ENCODE data around the gene IFT172.
"Not testable (repeated sequence)": the region's sequence is repeated elsewhere in the genome, so short reads cannot be mapped to it uniquely, and the experiment has no call there.

The IFT172 gene

DNA sequence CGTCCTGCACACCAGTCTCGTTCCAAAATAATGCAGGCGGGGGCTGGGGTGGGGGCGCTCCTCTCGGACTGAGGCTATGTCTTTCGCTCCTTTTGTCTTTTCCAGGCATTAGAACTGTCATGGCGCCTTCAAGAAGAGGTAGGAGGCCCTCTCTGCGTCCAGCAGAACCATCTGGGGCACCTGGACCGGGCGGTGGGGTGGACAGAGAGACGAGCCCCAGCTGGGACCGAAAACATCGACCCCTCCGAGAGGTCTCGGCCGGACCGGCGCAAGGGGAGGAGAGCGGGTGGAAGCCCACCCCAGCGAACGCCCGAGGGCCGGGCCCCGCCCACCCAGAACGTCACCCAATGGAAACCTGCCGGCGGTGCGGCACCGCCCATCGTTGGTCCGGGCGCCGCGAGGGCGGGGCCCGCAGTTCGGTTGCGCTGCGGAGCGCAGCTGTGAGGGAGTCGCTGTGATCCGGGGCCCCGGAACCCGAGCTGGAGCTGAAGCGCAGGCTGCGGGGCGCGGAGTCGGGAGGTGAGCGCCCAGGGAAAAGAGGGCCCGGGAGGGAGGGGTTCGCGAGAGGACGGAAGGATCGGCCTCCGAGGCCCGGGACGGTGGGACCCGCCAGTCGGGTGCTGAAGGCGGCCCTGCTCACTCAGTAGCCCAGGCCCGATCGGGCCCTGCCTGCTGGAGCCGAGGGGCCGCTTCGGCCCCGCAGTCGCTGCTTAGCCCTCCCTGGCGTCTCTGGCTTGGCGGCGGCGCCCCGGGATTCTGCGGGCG lies 61.1 kb downstream of the IFT172 start, which contains the start of gene NRBP1:
TSS of gene NRBP1 (plus strand) at position 419 of the 765 bp plus-strand sequence. CDS start 4,643 bp downstream, outside the sequence.
- DNase-seq (ENCODE audit: low spot score): peak; percentile 88

DNA sequence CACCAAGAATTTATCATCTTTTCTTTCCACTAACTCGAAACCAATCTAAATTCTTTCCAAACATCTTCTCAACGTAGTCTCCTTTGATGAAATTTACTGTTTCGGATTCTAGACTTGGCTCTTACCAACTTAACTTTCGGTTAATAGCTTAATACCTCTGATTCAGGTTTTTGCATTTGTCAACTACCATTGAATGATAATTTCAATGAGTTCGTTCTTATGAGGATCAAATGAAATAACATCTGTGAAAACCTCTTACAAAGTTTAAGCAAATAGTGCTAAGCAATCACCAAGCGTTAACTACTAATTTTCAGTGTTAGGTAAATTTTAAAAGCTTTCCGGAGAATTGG lies 61.7 kb downstream of the IFT172 start:
- no peak for DNase-seq (ENCODE audit: low spot score)

DNA sequence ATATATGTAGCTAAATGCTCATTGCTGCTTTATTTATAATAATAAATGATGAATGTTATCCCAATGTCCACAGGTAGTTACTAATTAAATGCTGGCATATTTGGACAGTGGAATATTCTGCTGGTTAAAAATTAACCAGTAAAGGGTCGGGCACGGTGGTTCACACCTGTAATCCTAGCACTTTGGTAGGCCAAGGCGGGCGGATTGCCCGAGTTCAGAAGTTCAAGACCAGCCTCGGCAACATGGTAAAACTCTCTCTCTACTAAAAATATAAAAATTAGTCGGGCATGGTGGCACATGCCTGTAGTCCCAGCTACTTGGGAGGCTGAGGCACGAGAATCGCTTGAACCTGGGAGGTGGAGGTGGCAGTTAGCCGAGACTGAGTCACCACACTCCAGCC lies 64.5 kb downstream of the IFT172 start:
- DNase-seq (ENCODE audit: low spot score): not testable (repeated sequence)

DNA sequence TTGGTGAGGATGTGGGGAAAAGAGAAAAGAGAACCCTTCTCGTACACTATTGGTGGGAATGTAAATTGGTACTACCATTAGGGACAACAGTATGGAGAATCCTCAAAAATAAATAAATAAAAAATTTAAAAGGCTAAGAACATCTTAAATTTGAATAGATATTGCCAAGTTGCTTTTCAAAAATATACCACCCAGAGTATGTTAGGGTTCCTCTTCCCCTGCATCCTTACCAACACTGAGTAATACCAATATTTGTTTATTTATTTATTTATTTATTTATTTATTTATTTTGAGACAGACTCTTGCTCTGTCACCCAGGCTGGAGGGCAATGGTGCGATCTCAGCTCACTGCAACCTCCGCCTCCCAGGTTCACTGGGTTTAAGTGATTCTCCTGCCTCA lies 66.6 kb downstream of the IFT172 start:
- no peak for DNase-seq (ENCODE audit: low spot score)

DNA sequence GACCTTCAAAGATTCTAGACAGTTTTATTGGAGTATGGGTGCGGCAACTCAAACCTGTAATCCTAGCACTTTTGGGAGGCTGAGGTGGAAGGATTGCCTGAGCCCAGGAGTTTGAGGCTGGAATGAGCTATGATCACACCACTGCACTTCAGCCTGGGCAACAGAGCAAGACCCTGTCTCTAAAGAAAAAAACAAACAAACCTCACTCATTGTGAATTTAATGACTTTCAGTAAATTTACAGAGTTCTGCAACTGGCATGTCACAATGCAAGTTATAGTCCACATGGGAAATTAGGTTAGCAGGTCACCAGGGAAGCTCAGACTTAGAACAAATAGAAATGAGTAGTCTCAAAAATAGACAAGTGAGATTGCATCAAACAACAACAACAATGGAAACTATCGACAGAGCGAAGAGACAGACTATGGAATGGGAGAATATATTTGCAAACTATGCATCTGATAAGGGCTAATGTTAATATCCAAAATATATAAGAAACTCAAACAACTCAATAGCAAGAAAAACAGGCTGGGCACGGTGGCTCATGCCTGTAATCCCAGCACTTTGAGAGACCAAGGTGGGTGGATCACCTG lies 67.8 kb downstream of the IFT172 start:
- DNase-seq (ENCODE audit: low spot score): no peak

DNA sequence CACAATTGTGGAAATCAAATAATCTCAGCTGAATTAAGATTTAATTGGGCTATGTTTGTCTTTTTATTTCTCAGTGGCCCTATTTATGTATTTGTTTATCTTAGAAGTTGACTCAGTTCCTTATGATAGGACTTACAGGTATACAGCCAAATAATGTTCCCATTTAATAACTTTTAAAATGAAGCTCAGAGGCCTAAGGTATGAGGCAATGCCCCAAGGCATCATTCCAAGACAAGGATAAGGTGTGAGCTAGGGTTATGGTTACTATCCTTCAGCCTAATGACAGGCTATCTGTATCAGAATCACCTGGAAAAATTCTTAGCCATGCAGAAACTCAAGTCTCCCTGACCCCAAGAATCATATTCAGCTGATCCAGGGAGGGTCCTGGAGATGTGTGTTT lies 68.5 kb downstream of the IFT172 start:
- DNase-seq (ENCODE audit: low spot score): no peak

DNA sequence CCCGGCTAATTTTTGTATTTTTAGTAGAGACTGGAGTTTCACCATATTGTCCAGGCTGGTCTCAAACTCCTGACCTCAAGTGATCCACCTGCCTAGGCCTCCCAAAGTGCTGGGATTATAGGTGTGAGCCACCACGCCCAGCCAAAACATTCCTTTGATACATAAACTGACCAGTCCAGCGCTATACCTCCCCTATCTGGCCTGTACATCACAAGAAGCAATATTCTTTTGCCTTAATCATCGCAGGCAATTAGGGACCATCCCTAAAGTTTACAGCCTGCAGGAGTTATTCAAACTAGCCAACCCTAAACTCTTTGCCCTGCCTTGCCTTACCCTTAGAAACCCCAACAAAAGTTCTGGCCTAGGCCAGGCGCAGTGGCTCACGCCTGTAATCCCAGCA lies 73.4 kb downstream of the IFT172 start:
- DNase-seq (ENCODE audit: low spot score): no peak

DNA sequence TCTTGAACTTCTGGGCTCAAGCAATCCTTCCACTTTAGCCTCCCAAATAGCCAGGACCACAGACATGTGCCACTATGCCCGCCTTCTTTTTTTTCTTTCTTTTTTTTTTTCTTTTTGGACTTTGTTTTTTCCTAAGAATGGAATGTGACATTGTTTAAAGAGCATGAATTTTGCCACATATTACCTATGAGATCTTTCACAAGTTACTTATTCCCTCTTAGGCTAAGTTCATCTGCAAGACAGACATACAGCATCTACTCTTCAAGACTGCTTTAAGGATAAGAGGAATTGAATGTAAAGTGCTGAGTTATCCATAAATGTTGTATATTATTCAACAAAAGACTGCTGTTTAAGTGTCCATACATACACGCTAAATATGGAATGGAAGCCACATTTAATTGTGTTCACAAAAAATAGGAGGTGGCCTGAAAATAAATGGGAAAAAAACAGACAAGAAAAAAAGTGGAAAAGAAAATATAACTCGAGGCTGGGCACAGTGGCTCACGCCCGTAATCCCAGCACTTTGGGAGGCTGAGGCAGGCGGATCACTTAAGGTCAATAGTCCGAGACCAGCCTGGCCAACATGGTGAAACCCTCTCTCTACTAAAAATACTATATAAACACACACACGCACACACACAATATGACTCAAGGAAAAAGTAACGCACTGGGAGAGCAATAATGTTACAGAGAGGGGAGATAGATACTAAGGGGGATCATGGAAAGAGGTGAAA lies 77.0 kb downstream of the IFT172 start:
- no peak for DNase-seq (ENCODE audit: low spot score)

DNA sequence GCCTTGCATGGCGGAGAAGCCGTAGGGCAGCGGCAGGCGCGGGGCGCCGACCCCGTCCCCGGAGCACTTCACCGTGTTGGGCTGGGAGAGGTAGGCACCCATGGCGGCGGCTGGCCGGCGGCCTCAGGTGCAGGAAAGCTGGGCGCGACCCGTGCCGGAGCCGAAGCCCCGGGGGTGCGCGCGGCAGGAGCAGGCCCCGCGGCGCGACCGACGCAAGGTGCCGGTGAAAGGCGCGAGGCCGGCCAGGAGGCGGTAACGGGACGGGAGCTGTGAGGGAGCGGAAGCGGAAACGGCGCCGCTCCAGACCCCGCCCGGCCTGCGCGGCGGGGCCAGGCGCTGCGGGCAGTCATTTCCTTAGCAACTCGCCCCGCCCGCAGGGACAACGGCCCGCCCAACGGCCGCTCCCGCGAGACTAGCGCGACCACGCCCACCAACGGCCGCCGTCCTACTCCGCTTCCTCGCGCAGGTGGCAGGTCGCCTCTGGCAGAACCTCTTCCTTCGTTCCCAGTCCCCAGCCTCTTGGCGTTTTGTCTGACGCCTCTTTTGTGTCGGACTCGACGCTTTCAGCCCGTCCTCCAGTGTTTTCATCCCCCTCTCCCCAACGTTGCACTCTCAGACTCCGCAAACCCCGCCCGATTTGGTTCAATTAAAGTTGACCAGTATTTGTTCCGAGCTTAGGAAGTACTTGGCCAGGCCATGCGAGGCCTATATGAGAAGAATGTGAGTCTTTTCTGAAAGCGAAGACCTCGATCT lies 80.0 kb downstream of the IFT172 start, which contains the start of gene PPM1G:
TSS of gene PPM1G (minus strand) at position 271 of the 753 bp plus-strand sequence. CDS start at position 102, 169 bp downstream.
- peak; percentile 94 for DNase-seq (ENCODE audit: low spot score)

DNA sequence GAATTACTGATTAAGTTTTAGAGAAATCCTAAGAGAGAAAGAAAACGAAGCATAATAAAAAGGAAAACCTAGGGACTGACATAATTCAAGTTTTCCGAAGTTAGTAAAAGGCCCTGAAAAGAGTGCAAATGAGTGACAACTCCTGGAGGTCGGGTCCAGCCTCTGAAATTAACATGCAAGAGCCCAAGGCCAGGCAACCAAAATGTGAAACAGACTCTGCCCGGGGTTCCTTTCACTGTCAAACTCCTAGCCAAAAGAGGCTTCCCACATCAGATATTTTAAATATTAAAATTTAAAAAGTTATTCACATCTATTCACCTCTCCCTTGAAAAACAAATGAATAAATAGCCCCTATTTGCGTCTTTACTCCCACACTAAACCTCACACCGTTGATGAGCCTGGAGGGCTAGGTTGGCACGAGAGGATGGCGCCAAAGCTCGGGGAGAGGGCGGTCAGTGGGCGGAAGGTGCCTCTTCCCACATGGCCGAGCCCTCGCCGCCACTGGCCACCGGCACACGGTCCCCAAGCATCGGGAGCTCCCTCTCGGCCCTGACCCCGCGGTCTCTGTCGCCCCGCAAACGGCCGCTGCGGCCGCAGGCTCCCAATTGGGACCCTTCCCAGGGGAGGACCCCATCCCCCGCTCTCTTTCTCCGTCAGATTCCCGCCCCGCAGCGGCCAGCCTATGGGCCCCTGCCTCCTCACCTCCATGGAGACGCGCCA lies 80.8 kb downstream of the IFT172 start:
- DNase-seq (ENCODE audit: low spot score): no peak

DNA sequence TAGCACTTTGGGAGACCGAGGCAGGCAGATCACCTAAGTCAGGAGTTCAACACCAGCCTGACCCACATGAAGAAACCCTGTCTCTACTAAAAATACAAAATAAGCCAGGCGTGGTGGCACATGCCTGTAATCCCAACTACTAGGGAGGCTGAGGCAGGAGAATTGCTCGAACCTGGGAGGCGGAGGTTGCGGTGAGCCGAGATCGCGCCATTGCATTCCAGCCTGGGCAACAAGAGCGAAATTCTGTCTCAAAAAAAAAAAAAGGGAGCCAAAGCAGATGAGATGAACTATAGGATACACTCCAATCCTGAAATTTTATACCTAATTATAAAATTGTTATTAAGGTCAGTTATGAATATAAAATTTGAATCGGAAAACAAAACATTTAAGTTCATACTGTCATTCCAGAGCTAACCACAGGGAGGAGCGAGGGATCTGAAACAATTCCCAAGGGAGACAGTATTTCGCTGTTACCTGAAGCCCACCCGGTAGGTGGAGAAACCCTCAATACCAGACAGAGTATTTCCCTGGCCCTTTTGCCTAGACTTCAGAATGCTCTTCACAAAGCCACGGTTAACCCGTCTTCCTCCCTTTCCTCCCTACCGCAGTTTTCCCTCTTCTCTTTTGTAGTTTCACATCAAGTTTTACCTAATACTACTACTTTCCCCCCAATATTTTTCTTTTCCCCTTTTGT lies 81.6 kb downstream of the IFT172 start:
- DNase-seq (ENCODE audit: low spot score): no peak

DNA sequence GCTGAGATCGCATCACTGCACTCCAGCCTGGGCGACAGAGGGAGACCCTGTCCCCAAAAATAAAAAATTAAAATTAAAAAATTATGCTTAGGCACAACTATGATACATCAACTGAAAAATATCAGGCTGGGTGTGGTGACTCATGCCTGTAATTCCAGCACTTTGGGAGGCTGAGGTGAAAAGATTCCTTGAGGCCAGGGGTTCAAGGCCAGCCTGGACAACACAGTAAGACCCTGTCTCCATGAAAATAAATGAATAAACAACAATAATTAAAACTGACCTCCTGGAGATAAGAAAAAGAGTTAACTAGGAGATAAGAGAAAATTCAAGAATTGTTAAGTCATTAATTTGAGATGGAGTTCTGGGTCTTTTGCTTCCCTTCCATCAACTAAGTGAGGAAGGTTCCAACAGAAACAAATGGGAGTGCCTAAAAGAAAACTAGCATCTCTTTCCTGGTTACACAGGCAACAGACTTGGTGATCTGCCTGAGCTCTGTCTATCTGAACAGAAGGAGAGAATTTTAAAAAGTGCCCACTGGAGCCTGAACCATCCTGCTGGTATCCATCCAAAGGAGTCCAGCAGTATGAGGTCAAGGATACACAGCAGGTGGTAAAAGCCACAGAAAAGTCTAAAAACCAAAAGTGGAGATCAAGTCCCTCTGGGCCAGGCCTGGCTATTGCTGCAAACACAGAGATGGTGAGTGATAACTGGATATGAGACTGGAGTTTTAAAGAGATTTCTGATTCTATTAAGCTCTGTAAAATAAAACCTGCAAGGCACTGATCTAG lies 89.0 kb downstream of the IFT172 start:
- DNase-seq (ENCODE audit: low spot score): no peak

DNA sequence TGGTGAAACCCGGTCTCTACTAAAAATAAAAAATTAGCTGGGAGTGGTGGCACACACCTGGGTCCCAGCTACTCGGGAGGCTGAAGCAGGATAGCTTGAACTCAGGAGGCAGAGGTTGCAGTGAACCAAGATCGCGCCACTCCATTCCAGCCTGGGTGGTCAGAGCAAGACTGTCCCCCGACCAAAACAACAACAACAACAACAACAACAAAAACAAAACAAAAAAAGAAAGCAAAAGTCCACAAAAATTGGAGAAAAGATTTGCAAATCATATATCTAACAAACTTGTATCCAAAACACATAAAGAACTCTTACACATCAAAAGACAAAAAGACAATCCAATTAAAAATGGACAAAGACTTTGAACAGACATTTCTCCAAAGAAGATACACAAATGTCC lies 90.6 kb downstream of the IFT172 start:
- no peak for DNase-seq (ENCODE audit: low spot score)
